NCI-H1436 treated with DMSO at 0.1 percent for 48 hours (cell line): ENCODE data around the gene PIK3CD.
"Not testable (repeated sequence)": the region's sequence is repeated elsewhere in the genome, so short reads cannot be mapped to it uniquely, and the experiment has no call there.

Experiments
- DNase-seq: peaks from one replicate; lab custom pipeline; 2025; lab: John Stamatoyannopoulos, UW

Gene PIK3CD

DNA sequence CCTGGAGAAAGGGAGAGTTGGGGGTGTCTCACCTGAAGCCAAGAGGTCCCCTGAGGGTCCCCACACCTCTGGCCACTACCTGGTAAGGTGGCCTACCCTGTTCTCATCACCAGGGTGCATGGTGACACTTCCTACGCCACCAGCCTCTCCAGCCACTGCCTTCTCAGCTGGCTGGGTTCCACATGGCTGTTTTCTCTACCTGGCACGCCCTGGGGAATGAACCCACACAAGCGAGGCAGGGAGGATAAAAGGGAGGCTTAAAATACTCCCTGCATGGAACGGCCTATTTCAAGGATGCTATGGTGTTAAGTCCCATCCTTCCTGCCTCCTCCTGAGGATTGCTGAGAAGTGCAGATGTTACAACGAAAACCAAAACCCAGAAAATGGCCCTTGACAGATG is 84.7 kb downstream of the PIK3CD start:
- DNase-seq = no peak

DNA sequence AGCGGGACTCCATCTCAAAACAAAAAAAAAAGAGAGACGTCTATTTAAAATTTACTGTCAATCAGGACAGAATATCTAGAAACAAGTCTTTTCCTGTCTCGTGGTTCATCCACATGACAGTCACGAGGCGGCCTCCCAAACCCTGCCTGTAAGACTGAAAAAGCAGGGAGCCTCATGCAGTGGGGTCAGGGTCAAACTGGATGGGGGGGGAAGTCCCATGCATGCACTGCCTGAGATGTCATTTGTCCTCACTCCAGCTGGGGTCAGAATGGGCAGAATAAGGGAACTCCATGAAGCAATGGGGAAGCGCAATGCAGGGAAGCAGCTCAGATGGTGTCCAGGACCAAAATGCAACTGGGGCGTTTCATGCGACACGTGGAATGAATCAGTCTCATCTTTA is 85.5 kb downstream of the PIK3CD start:
- no peak for DNase-seq

DNA sequence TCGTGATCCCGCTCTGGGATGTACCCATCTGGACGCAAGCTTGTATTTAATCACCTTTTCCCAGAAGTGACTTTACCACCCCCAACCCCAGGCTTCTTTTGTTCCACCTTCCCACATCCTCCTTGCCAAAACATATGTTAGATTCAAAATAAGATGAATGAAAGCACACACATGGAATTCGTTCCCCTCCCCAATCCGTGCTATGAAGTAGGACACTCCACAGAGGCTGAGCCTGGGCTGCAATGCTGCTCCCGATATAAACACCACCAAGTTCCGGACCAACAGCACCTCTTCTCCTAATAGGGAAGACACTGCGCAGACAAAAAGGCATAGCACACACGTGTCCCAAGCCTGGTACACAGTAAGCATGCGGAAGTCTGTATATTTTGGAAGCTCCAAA is 86.1 kb downstream of the PIK3CD start:
- no peak for DNase-seq

DNA sequence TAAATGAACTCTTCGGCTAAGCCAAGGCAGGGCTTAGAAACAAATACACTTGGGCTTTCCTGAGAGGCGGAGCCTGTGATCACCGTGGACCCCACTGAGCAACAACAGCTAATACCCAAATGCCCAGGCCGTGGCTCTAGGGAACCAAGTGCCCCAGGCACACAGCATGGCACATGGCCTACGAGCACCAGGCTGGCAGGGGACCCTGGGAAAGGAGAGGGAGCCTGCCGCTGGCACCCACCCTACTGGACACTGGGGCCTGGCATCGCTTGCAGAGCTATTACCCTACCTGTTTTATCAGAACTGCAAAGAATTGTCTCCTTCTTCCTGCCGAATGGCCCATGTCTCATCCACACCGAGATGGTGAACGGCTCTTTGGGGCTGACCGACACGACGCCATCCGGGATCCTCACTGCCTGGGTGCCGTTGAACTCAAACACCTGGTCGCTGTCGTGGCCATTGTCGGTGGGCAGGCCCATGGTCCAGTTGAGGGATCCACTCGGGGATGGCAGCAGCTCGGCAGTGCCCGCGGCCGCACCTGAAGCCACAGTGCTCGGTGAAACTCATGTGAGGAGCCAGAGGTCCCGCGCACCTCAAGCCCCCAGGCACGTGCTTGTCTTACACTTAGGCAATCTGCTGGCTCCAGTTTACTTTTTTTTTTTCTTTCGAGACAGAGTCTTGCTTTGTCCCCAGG is 92.7 kb downstream of the PIK3CD start:
- DNase-seq = no peak

DNA sequence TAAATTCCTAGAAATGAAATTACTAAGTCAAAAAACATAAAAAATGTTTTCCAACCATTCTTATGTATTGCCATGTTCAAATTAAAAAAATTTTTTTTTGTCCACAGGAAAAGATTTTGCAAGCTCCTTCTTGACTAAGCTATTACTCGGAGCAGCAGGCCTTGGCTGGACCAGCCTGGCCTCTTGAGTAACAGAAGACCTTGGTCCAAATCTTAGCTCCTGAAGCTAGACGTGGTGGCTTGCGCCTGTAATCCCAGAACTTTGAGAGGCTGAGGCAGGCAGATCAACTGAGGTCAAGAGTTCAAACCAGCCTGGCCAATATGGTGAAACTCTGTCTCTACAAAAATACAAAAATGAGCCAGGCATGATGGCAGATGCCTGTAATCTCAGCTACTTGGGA is 94.7 kb downstream of the PIK3CD start:
- DNase-seq = no peak

DNA sequence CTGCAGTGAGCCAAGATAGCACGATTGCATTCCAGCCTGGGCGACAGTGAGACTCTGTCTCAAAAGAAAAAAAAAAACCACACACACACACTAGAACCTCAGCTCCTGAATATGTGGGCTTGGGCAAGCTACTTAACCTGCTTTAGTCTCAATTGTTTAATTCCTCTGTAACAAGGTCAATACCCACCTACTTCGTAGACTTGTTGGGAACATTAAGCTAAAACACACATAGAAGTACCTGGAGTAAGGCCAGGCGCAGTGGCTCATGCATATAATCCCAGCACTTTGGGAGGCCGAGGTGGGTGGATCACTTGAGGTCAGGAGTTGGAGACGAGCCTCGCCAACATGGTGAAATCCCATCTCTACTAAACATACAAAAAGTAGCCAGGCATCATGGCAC is 95.1 kb downstream of the PIK3CD start:
- no peak for DNase-seq

DNA sequence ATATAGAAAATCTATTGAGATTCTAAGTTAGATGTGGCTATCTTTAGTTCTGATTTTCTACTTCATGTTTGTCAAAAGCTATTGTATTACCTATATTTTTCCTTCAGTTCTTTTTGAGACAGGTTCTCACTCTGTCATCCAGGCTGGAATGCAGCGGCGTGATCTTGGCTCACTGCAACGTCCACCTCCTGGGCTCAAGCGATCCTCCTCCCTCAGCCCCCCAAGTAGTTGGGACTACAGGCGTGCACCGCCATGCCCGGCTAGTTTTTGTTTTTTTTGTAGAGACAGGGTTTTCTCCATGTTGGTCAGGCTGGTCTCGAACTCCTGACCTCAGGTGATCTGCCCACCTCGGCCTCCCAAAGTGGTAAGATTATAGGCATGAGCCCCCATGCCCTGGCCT is 96.9 kb downstream of the PIK3CD start:
- DNase-seq = not testable (repeated sequence)

DNA sequence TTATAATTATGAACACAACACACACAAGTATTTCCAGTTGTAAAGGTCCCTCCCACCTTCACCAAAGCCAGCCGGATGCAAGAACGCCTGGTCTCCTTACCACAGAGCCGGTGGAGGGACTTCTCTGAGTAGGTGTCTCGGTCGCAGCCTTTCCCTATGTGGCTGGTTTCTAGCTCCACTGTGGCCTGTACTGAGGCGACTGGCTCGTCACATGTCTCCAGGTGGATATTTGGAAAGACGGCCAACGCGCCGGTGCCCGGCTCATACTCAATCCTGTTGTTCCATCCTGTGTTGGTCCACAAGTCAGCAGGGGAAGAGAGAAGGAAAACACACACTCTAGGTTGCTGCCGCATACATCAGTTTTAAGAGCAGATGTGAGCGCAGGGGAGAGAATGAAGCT is 97.8 kb downstream of the PIK3CD start:
- DNase-seq = no peak

DNA sequence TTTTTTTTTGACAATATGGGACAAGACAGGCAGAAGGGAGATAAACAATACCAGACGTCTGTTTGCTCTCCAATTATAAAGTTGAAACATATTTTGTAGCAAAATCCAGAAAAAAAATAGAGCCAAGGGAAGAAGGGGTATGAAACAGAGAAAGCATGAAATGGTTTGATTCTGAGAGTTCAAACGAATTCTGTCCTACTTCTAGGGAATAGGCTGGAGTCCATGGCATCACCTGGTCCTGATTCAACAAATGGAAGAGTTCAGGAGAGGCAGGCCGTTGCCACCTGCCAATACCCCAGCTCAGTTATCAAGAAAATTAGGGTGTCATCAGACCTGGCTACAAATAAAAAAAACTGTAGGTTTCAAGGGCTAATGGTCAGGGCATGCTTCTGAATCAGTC is 100.4 kb downstream of the PIK3CD start:
- DNase-seq = no peak

DNA sequence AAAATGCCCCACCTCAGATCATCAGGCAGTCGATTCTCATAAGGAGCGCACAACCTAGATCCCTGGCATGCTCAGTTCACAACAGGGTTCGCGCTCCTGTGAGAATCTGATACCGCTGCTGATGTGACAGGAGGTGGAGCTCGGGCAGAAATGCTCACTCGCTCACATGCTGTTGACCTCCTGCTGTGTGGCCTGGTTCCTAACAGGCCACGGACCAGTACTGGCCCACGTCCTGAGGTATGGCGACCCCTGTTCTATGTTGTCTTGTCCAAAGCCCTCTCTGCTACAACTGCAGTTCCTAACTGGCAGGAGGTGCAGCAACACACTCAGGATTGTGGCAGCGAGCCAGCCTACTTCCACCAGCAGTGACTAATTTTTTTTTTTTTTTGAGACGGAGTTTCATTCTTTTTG is 101.6 kb downstream of the PIK3CD start:
- no peak for DNase-seq

DNA sequence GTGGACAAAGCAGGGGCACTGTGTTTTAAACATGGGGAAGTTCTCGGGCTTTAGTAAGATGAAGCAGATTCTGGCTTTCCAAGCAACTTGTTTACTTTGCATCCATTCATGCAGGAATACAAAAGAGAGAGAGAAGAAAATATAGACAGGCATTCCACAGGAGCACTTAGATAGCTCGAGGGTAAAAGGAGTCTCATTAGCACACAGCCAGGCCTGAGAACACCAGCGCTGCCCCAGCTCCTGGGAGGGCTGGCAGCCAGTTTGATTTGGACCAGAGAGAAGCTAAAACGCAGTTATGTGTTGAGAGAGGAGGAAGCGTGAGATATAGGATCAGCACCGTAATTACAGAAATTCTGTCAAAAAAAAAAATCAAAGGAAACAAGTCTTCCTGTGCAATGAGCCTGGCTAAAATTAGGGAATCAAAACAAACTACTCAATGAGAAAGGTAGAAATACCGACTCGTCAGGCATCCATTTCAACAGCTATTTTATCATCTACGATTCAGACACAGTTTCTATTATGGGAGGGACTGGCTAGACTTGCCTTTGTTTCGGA is 104.0 kb downstream of the PIK3CD start:
- no peak for DNase-seq

DNA sequence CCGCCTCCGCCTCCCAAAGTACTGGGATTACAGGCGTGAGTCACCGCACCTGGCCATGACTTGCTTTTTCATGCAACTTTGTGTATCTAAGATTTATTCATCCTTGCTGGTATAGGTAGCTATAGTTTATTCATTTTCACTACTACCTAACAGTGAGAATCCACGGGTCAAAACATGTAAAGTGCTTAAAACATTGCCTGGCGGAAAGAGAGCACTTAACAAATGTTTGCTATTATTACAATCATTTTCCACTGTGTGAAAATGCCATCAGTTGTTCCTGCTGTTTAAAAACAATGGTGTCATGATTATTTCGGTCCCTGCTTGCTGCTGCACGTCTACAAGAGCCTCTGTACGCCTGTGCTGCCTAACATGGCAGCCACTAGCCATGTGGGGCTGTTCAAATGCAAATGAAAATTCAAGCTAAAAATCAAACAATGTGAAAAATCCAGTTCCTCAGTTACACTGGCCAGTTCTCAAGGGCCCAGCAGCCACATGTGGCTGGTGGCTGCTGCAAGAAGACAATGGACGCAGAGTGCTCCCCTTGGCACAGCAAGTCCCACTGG is 107.1 kb downstream of the PIK3CD start:
- DNase-seq = no peak

DNA sequence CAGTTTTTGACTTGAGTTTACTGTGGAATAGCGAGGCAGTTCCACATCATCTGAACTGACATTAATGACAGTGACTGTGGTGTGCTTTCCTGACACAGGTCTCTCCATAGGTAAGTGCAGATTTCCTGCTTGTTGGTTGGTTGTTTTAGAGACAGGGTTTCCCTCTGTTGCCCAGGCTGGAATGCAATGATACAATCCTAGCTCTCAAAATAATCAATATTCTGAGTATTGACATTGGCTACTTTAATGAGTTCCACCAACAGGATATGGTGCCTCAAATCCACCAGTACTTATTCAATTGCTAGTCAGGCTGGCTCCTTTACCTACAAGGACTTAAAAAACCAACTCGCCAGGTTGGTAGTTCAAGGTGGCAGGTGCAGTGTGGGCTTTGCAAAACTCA is 108.4 kb downstream of the PIK3CD start:
- DNase-seq = no peak

DNA sequence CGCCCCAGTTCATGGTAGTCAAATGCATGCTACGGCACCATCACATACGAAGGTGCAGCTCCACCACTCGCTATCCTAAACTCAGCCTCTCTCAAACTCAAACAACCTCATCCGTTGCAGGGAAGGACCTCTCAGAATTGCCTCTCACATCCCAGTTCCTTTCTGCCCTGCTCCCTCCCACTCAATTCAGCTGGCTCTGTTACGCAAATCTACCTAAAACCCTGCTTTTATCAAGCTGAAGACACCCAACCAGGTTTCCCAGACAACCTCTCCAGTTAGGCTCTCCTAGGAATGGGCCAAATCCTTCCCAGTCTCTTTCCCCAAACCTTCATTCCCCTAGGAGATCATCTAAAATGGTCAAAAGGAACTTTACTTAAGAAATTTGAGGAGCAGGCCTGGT is 109.3 kb downstream of the PIK3CD start:
- no peak for DNase-seq

DNA sequence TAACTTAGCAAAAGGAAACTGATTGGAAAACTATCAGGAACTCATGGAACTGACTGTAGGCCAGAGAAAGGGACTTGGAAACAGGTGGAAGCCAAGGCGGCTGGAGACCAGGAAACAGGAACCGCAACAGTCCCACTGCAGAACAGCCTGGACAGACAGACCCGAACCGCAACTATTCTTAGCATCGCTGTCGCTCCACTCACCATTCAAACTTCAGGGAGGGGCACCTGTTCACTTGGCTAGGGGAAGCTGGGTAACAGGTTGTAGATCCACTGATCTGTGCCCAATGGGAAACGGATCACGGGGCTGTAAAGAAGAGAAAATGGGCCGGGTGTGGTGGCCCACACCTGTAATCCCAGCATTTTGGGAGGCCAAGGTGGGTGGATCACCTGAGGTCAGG is 110.3 kb downstream of the PIK3CD start:
- no peak for DNase-seq

DNA sequence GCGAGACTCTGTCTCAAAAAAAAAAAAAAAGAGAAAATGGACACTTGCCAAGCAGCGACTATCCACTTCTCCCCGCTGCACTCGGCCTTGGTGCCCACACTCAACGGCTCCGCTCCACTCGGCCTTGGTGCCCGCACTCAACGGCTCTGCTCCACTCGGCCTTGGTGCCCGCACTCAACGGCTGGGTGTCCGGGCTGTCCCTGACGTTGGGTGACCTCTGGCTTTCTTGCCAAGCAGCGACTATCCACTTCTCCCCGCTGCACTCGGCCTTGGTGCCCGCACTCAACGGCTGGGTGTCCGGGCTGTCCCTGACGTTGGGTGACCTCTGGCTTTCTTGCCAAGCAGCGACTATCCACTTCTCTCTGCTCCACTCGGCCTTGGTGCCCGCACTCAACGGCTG is 110.9 kb downstream of the PIK3CD start:
- DNase-seq = not testable (repeated sequence)

DNA sequence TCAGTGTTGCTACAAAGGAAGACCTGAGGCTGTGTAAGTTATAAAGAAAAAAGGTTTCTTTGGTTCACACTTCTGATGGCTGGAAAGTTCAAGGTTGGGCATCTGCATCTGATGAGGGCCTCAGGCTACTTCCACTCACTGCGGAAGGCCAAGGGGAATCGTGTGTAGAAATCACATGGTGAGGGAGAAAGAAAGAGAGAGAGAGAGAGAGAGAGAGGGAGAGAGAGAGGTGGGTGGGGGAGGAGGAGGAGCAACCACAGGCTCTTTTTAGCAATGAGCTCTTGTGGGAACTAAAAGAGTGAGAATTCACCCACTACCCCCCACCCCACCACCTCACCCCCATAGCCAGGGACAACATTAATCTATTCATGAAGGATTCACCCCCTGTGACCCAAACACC is 112.4 kb downstream of the PIK3CD start:
- DNase-seq = no peak

DNA sequence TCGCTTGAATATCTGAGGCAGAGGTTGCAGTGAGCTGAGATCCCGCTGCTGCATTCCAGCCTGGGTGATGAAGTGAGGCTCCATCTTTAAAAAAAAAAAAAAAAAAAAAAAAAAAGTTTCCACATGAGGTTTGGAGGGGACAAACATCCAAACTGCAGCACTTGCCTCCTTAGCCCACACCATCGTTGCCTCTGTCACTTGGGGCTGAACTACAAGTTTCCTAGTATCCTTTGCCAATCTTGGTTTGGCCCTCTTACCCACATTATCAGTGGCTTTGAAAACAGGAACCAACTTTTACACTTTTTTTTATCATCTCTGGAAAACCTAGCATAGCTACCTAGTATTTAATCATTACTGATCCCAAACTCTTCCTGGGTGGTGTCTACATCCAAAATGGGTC is 113.0 kb downstream of the PIK3CD start:
- no peak for DNase-seq

DNA sequence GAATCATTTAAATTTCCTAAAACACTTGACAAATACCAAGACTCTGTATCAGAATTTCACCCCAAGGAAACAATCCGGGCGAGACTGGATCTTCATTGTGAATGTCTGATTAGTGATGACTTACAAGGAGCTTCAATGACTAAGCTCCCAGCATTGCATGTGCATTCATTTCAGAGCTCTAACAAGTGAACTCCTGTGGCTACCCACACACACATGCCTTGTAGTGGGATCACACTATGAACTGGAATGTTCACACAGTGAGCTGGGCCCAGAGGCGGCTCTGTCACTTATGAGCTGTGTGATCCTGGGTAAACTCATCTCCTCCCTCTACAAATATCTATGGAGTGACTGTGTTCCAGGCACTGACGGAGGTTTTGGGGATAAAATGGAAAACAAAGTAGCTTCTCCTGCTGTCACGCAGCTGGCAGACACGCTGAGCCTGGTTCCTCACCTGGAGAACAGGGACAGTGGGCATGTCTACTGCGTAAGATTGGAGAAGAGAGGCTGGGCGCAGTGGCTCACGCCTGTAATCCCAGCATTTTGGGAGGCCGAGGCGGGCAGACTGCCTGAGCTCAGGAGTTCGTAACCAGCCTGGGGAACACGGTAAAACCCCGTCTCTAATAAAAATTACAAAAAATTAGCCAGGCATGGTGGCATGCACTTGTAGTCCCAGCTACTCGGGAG is 115.4 kb downstream of the PIK3CD start:
- DNase-seq = no peak

DNA sequence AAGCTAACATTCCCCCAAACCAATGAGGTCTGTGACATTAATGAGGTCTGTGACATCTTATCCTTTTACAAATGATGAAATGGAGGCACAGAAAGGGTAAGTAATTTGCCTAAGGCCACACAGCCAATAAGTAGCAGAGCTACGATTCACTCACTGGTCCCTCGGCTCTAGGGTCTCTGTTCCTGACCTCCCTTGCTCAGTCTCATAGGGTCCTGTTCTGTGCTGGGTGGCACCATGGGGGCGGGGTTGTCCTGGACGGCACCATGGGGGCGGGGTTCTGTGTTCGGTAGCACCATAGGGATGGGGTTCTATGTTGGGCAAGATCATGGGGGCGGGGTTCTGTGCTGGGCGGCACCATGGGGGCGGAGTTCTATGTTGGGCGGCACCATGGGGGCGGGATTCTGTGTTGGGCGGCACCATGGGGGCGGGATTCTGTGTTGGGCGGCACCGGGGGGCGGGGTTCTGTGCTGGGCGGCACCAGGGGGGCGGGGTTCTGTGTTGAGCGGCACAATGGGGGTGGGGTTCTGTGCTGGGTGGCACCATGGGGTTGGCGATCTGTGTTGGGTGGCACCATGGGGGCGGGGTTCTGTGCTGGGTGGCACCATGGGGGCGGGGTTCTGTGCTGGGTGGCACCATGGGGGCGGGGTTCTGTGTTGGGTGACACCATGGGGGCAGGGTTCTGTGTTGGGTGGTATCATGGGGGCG is 116.6 kb downstream of the PIK3CD start:
- no peak for DNase-seq

DNA sequence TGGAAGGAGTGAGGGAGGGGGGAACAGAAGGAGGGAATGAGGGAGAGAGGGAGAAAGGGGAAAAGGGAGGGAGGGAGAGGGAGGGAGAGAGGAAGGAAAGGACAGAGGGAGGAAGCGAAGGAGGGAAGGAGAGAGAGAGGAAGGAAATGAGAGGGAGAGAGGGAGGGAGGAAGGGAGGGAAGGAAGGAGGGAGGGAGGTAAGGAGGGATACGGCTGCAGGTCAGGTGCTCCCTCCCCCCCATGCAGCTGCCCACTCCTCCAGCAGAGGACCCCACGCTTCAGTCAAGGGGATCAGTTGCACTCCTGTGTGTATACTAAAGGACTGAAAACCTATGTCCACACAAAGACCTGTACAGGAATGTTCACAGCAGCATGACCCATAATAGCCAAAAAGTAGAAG is 117.5 kb downstream of the PIK3CD start:
- no peak for DNase-seq

DNA sequence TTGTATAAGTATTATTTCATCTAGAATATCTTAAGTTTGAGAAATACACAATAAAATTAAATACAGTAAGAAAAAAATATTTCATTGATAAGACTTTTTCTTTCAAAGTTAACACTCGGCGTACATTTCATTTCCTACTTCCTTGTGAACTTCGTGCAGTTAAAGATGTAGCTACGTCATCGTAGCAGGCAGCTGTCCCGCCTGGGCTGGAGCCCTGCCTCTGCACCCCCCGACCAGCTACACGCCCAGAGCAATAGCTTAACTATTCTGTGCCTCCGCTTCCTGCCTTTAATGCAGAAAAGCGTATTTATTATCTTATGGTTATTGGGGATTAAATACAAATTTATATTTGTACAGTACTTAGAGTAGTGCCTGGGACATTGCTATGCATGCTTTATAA is 118.8 kb downstream of the PIK3CD start:
- DNase-seq = no peak
